ENCODE data around the gene IRS1.
"Not testable (repeated sequence)": the region's sequence is repeated elsewhere in the genome, so short reads cannot be mapped to it uniquely, and the experiment has no call there.

The IRS1 gene, protein sequence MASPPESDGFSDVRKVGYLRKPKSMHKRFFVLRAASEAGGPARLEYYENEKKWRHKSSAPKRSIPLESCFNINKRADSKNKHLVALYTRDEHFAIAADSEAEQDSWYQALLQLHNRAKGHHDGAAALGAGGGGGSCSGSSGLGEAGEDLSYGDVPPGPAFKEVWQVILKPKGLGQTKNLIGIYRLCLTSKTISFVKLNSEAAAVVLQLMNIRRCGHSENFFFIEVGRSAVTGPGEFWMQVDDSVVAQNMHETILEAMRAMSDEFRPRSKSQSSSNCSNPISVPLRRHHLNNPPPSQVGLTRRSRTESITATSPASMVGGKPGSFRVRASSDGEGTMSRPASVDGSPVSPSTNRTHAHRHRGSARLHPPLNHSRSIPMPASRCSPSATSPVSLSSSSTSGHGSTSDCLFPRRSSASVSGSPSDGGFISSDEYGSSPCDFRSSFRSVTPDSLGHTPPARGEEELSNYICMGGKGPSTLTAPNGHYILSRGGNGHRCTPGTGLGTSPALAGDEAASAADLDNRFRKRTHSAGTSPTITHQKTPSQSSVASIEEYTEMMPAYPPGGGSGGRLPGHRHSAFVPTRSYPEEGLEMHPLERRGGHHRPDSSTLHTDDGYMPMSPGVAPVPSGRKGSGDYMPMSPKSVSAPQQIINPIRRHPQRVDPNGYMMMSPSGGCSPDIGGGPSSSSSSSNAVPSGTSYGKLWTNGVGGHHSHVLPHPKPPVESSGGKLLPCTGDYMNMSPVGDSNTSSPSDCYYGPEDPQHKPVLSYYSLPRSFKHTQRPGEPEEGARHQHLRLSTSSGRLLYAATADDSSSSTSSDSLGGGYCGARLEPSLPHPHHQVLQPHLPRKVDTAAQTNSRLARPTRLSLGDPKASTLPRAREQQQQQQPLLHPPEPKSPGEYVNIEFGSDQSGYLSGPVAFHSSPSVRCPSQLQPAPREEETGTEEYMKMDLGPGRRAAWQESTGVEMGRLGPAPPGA (N-terminal part only)

GRCh38 chr2:226799211-226799975, at the start of gene IRS1:
TSS of gene IRS1 (minus strand) at chr2:226799820. CDS start at chr2:226798738, 1,082 bp downstream.
- peak; percentile 50 for DNase-seq

GRCh38 chr2:226849349-226849748, 49.7 kb upstream of the IRS1 start:
- DNase-seq, result no peak

GRCh38 chr2:226847511-226847910, 47.9 kb upstream of the IRS1 start:
- no peak for DNase-seq

DNA sequence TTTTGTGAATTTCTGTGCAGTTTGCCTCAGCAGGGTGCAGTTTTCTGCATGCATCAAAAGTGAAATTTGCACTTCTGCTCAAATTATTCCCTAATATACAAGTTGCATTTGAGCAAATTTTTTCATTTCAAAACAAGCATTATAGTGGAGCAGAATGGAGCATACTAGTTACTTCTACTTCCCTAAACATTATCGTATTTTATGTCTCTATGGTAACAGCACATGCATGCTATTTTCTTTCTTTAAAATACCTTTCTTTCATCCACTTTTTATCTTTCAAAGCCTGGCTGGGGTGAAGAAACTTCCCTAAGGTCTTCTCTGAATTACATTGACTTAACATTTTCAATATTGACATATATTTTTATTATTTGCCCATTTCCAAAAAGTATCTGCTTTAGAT, 47.5 kb upstream of the IRS1 start:
- no peak for DNase-seq

GRCh38 chr2:226845386-226846116, 45.9 kb upstream of the IRS1 start:
- no peak for DNase-seq

DNA sequence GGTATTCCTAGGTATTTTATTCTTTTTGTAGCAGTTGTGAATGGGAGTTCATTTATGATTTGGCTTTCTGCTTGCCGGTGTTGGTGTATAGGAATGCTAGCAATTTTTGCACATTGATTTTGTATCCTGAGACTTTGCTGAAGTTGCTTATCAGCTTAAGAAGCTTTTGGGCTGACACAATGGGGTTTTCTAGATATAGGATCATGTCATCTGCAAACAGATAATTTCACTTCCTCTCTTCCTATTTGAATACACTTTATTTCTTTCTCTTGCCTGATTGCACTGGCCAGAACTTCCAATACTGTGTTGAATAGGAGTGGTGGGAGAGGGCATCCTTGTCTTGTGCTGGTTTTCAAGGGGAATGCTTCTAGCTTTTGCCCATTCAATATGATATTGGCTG, 43.4 kb upstream of the IRS1 start:
- not testable (repeated sequence) for DNase-seq

- peak; percentile 16 for DNase-seq
Observed at GRCh38 chr2:226839951-226840350, 40.3 kb upstream of the IRS1 start.

- DNase-seq, result peak; percentile 46
Observed at GRCh38 chr2:226839161-226839560, 39.5 kb upstream of the IRS1 start.

- DNase-seq, result no peak
Observed at GRCh38 chr2:226838722-226839121, 39.1 kb upstream of the IRS1 start.

GRCh38 chr2:226837787-226838603, 38.4 kb upstream of the IRS1 start:
- no peak for DNase-seq

GRCh38 chr2:226837334-226837733, 37.7 kb upstream of the IRS1 start:
- no peak for DNase-seq

DNA sequence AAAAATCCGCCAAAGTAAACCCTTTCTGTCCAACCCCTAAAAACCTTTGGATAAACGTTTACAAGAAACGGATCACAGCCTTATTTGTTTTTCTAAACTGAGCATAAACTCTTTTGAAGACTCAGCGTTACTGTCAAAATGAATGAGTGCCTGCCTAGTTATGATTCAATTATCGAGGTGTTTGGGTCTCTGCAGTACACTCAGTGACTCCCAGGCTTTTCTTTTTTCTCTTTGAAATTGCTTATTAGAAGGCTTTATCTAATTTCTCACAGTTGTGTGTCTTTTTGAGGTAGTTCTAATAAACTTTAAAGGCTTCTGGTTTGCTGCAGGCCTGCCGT, 36.9 kb upstream of the IRS1 start:
- DNase-seq, result no peak

DNA sequence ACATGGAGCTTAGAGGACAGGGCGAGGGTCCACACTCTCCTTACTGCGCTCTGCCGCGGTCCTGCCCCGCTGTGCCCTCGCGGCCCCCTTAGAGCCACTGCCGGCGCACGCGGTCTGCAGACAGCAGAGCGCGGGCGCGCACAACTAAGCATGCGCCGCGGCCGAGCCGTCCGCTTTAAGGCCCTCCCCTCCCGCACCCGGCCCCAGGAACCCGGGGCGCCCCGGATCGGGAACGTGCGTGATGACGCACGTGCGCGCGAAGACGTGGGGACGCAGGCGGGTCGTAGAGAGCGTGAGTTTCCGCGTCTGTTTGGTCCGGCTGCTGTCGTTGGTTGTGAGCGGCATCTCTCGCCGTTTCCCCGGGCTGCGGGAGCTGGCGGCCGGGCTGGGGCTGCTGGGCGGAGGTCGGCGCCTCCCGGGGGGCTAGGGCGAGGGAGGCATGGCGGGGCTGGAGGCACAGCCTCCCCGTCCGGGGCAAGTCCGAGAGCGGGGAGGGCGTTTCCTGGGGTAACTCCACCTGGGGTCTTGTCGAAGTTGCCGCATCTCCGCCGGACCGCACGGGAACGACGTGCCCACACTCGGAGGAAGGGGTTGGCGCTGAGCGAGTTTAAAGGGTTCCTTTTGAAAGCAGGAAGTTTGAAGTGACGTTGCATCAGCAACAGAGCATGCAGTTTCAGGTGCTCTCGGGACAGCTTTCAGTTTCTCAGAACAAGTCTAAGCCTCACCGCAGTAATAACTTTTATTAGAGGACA, 36.4 kb upstream of the IRS1 start, which contains the start of gene RHBDD1:
TSS of gene RHBDD1 (plus strand) at position 259 of the 752 bp plus-strand sequence. CDS start 28,640 bp downstream, outside the sequence.
- DNase-seq, result peak; percentile 77

DNA sequence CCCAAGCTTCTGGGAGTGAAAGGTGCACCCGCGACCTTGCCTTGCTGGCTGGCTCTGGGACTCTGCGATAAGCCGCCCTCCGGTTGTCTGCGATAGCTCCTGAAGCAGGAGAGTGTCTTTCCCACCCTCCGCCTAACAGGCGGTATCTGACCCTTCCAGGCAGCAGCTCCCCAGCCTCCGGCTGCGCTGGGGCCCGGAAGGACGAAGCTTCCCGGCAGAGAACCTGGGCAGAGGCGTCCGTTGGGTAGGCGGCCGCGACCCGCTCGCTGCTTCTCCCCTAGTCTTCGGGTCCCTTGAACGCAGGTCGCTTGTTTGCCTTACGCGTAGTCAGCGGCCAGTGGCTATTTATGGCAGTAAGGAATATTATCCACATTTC, 35.8 kb upstream of the IRS1 start:
- no peak for DNase-seq

GRCh38 chr2:226834880-226835279, 35.3 kb upstream of the IRS1 start:
- not testable (repeated sequence) for DNase-seq

DNA sequence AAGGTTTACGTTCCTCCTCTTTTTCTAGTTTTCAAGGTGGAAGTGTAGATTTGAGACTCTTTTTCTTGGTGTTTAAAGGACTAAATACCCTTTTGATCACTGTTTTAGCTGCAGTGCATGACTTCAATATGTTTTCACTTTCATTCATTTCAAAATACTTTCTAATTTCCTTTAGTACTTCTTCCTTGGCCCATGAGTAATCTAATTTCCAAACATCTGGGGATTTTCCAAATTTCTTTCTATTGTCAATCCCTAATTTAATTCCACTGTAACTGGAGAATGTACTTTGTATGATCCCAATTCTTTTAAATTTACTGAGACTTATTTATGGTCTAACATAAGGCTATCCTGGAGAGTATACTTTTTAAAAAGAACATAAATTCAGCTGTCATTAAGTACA, 32.4 kb upstream of the IRS1 start:
- DNase-seq, result no peak

DNA sequence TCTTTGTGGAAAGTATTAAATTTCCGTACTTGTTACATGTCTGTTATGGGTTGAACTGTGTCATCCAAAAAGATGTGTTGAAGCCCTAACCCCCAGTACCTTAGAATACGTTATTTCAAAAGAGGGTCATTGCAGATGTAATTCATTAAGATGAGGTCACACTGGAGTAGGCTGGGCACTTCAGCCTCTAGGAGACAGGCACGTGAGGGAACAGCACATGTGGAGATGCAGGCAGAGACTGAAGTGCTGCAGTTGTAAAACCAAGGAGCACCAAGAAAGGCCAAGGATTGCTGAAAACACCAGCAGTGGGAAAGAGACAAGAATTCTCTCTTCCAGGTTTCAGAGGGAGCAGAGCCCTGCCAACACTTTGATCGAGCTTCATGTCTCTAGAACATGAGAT, 31.6 kb upstream of the IRS1 start:
- no peak for DNase-seq

DNA sequence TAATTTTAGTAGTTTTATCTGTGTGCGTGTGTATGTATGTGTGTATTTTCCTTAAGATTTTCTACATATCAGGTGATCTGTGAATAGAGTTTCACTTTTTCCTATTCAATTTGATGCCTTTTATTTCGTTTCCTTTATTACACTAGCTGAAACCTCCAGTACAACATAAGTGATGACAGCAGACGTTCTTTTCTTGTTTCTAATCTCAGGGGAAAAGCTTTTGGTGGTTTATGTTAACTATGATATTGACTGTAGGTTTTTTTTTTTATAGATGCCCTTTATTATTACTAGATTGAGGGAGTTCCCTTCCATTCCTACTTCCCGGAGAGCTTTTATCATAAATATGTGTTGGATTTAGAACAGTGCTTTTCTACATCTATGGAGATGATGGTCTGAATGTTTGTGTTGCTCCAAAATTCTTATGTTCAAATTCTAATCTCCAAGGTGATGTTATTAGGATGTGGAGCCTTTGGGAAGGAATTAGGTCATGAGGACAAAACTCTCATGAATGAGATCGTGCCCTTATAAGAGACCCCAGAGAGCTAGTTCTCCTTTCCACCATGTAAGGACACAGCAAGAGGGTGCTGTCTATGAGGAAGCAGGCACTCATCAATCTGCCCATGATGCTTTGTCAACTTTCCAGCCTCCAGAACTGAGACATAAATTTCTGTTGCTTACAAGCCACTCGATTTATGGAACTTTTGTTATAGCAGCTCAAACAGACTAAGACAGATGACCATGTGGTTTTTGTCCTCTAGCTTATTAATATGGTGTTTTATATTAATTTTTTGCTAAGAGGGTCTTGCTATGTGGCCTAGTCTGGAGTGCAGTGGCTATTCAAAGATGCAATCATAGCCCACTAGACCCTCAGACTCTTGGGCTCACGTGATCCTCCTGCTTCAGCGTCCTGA, 30.4 kb upstream of the IRS1 start:
- no peak for DNase-seq

DNA sequence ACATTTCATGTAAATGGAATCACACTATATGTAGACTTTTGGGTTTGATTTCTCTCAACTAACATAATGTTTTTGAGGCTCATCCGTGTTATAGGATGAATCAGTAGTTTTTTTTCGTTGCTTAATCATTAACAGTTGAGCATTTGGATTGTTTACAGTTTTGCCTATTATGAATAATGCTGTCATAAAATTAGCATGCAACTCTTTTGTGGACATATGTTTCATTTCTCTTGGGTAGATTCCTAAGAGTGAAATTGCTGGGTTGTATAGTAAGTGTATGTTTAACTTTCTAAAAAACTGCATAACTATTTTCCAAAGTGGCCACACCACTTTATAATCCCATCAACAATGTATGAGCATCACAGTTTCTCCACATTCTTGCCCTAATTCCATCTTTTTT, 28.6 kb upstream of the IRS1 start:
- no peak for DNase-seq

DNA sequence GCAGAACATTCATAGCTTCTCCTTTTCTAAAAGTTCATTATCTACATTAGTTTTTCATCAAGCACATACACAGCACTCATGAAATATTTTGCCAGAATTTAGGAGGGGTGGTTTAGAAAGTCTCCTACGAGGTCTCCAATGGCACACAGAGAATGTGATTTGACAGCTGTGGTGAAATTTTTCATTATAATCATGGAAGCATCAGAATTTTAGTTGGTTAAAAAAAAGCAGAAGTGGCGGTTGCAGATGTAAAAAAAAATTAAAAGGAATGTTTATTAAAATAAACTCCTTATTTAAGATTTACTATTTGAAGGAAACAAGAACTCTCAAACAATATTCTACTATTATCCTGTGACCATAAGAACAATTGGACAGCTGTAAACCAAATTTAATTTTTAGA, 25.4 kb upstream of the IRS1 start:
- no peak for DNase-seq

All from DMS 273 treated with DMSO at 0.1 percent for 48 hours (cell line).